Fibroblast of mammary gland (primary cell): ENCODE measurements around the gene AMOTL2.

Source experiments
- DNase-seq: peaks from one replicate; pipeline ENCODE4 v3.0.0-alpha.2; 2010; ENCODE audit warnings: low read depth
- H3K4me3 ChIP-seq: 2 replicates; pipeline ENCODE4 v1.5.1; 2011; ENCODE audit warnings: low read depth, mild to moderate bottlenecking, low read length, moderate library complexity; ENCODE audit not compliant: control insufficient read depth
- CTCF ChIP-seq: conservative IDR thresholded peaks from 2 replicates; pipeline ENCODE4 v1.5.1; 2011; ENCODE audit warnings: low read depth, low read length, inconsistent platforms; ENCODE audit not compliant: control insufficient read depth, insufficient read depth

Gene AMOTL2

GRCh38 chr3:134339913-134340312, 34.3 kb downstream of the AMOTL2 start:
- DNase-seq = no peak
- TF ChIP-seq CTCF = no peak

DNA sequence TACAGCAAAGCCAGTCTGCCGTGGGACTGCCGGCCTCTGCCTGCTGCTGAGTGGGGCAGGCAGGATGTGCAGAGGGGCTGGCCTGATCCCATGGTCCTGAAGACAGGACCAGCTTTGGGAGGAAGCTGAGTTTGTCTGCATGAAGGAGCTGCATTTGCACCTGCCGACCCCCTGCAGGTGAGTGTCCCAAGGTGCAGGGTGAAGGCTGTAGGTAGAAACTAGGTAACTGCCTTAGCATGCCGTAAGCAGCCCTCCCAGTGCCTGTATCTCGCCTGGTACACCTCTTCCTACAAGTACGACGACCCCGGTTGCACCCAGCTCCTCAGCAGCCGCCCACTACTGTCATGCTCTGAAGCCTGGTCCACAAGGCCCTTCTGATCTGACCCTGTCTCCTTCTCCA, 34.9 kb downstream of the AMOTL2 start:
- TF ChIP-seq CTCF = no peak
- no peak overlapping the region for H3K4me3 ChIP-seq
- no peak for DNase-seq

More at GRCh38 chr3:134339913-134340312, 34.3 kb downstream of the AMOTL2 start:
- no peak overlapping the region for H3K4me3 ChIP-seq

GRCh38 chr3:134338516-134339261, 35.6 kb downstream of the AMOTL2 start:
- H3K4me3 ChIP-seq = no peak overlapping the region
- no peak for DNase-seq
- no peak for TF ChIP-seq CTCF

- no peak for TF ChIP-seq CTCF
- no peak for DNase-seq
- H3K4me3 ChIP-seq = no peak overlapping the region
Observed at GRCh38 chr3:134338201-134338512, 36.1 kb downstream of the AMOTL2 start.

DNA sequence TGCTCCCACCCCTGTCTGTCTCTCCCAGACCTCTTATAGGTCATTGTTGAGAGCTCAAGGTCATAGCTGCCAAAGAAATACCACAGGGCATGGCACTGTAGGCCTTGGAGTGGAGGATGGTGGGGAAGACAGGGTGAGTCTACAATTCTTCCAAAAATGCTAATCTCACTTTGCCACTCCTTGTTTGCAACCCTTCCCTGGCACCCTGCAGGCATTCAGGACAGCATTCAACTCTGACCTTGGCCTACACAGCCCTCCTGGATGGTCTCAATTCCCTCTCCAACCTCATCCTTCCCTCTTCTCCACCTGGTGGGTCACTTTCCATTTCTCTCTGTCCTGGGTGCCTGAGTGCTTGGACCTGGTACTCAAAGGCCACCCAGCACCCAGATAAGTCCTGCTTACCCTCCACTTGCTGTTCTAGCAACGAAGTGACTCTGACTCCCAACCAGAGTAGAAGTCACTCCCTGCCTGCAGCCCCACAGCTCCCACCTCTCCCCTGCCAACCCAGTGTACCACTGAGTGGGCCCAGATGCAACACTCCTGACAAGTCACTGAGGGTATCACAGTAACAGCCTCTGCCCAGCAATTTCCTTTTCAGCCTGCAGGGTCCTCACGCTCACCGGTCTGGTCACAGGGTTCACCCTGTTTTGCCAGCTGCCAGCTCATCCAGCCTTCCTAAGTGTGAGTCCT, 36.6 kb downstream of the AMOTL2 start:
- no peak for DNase-seq
- no peak for TF ChIP-seq CTCF
- no peak overlapping the region for H3K4me3 ChIP-seq

DNA sequence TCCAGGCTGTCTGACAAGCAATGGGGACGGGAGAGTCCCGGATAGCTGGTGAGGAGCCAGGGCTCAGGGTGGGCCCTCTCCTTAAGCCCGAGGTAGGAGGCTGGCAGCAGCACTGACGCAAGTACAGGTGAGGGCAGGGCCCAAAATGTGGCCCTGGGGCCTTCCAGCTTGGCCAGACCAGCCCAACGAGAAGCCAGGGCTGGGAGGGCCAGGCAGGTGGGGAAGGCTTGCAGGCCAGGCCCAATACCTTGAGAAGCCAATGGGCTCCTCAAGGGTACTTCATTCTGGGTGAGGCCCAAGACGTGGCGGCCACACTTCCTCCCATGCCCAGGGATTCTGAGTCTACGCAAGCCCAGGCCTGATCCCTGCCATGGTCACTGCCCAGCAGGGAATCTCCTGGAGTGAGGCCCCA, 37.2 kb downstream of the AMOTL2 start:
- TF ChIP-seq CTCF = no peak
- DNase-seq = no peak
- H3K4me3 ChIP-seq = no peak overlapping the region
